Lower leg skin (tissue), 3 donors: ENCODE results near the gene SLC66A3.

Source experiments
- CTCF ChIP-seq, 3 donors: fragments of 450-650 bp; IDR thresholded peaks; one replicate each; pipeline ENCODE4 v1.5.1; 2016; ENCODE audit warnings: antibody characterized with exemption in 3 of 3, mild to moderate bottlenecking in 3 of 3, moderate library complexity in 2 of 3
- POLR2A ChIP-seq, 2 donors: fragments of 450-650 bp; IDR thresholded peaks; one replicate each; pipeline ENCODE4 v1.6.1; 2016 to 2017; ENCODE audit warnings: antibody characterized with exemption in 2 of 2, mild to moderate bottlenecking in 1 of 2, moderate library complexity in 1 of 2

- TF ChIP-seq CTCF (IDR thresholded peaks at IDR 0.05) (no peak), POLR2A (IDR thresholded peaks at IDR 0.05) (no peak)
Observed at GRCh38 chr2:11161747-11162146, 6.5 kb downstream of the SLC66A3 start.
